ENCODE results near the gene TFPI. TPM values are rescaled to one million over a fixed set of nuclear protein-coding genes. Genes with fewer than 3 reads are reported as not detected.
"Not testable (repeated sequence)": the region's sequence is repeated elsewhere in the genome, so short reads cannot be mapped to it uniquely, and the experiment has no call there.

The TFPI gene
- total RNA-seq, 2 donors from 2014 or later, result 33.0 to 34.3 TPM

DNA sequence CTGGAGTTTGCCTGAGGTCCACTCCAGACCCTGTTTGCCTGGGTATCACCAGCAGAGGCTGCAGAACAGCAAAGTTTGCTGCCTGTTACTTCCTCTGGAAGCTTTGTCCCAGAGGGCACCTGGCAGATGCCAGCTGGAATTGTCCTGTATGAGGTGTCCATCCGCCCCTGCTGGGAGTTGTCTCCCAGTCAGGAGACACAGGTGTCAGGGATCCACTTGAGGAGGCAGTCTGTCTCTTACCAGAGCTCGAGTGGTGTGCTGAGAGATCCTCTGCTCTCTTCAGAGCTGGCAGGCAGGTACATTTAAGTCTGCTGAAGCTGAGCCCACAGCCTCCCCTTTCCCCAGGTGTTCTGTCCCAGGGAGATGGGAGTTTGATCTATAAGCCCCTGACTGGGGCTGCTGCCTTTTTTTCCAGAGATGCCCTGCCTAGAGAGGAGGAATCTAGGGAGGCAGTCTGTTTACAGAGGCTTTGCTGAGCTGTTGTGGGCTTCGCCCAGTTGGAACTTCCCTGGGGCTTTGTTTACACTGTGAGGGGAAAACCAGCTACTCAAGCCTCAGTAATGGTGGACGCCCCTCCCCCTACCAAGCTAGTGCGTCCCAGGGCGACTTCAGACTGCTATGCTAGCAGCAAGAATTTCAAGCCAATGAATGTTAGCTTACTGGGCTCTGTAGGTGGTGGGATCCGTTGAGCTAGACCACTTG, 34.7 kb downstream of the TFPI start:
- Histone ChIP-seq H3K36me3 (ENCODE audit: control insufficient read depth, insufficient read depth, low read length) (no peaks in the 10 kb centered on the region), H3K9ac (ENCODE audit: extremely low read depth, low read length, poor library complexity, severe bottlenecking) (no peak overlapping the region), H3K4me3 (ENCODE audit: low read length) (peak overlapping the region; percentile 49), H3K27me3 (ENCODE audit: control insufficient read depth, insufficient read depth, low read length, poor library complexity, severe bottlenecking) (no peaks in the 10 kb centered on the region), H3K4me1 (ENCODE audit: control insufficient read depth, insufficient read depth, low read length) (peaks cover 5% of the 10 kb centered on the region), H3K27ac (ENCODE audit: low read depth, low read length) (no peak overlapping the region), H3K9me3 (ENCODE audit: control insufficient read depth, low read length) (peaks cover 24% of the 10 kb centered on the region)
- peaks cover 47% of the 10 kb centered on the region for H3K36me3 Mint-ChIP-seq (ENCODE audit: low read depth)
- peaks cover 9% of the 10 kb centered on the region for H3K4me1 Mint-ChIP-seq
- peak; percentile 83 for DNase-seq
- peak overlapping the region; percentile 25 for H3K4me3 Mint-ChIP-seq
- TF ChIP-seq, protein P1, sequence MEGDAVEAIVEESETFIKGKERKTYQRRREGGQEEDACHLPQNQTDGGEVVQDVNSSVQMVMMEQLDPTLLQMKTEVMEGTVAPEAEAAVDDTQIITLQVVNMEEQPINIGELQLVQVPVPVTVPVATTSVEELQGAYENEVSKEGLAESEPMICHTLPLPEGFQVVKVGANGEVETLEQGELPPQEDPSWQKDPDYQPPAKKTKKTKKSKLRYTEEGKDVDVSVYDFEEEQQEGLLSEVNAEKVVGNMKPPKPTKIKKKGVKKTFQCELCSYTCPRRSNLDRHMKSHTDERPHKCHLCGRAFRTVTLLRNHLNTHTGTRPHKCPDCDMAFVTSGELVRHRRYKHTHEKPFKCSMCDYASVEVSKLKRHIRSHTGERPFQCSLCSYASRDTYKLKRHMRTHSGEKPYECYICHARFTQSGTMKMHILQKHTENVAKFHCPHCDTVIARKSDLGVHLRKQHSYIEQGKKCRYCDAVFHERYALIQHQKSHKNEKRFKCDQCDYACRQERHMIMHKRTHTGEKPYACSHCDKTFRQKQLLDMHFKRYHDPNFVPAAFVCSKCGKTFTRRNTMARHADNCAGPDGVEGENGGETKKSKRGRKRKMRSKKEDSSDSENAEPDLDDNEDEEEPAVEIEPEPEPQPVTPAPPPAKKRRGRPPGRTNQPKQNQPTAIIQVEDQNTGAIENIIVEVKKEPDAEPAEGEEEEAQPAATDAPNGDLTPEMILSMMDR (conservative IDR thresholded peaks at IDR 0.05), result no peak
- H3K9me3 Mint-ChIP-seq, result peaks cover 47% of the 10 kb centered on the region
- no peaks in the 10 kb centered on the region for H3K27me3 Mint-ChIP-seq (ENCODE audit: insufficient read depth)
- H3K27ac Mint-ChIP-seq, result peak overlapping the region; percentile 88
- WGBS, 2 experiments (ENCODE audit: insufficient coverage in 1 of 2, insufficient read length in 1 of 2), result 56 to 65% methylated on average over 6 to 7 of the region's 7 CpGs

DNA sequence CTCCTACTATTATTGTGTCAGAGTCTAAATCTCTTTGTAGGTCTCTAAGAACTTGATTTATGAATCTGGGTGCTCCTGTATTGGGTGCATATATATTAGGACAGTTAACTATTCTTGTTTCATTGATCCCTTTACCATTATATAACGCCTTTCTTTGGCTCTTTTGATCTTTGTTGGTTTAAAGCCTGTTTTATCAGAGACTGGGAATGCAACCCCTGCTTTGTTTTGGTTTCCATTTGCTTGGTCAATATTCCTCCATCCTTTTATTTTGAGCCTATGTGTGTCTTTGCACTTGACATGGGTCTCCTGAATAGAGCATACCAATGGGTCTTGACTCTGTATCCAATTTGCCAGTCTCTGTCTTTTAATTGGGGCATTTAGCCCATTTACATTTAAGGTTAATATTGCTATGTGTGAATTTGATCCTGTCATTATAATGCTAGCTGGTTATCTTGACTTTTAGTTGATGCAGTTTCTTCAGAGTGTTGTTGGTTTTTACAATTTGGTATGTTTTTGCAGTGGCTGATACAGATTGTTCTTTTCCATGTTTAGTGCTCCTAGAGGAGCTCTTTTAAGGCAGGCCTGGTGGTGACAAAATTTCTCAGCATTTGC, 36.4 kb downstream of the TFPI start:
- not testable (repeated sequence) for H3K4me3 ChIP-seq (ENCODE audit: low read length); H3K27ac Mint-ChIP-seq; DNase-seq; H3K9ac ChIP-seq (ENCODE audit: extremely low read depth, low read length, poor library complexity, severe bottlenecking); H3K27me3 Mint-ChIP-seq (ENCODE audit: insufficient read depth); H3K27me3 ChIP-seq (ENCODE audit: control insufficient read depth, insufficient read depth, low read length, poor library complexity, severe bottlenecking); H3K27ac ChIP-seq (ENCODE audit: low read depth, low read length); H3K4me3 Mint-ChIP-seq; H3K36me3 ChIP-seq (ENCODE audit: control insufficient read depth, insufficient read depth, low read length); H3K4me1 ChIP-seq (ENCODE audit: control insufficient read depth, insufficient read depth, low read length)
- WGBS, 2 experiments (ENCODE audit: insufficient coverage in 1 of 2, insufficient read length in 1 of 2), result 94% methylated on average over 1 of the region's 1 CpG; no CpG with 5 or more reads in 1 of the 2 experiments
- peaks cover 24% of the 10 kb centered on the region for H3K9me3 ChIP-seq (ENCODE audit: control insufficient read depth, low read length)
- H3K36me3 Mint-ChIP-seq (ENCODE audit: low read depth), result peaks cover 47% of the 10 kb centered on the region
- H3K9me3 Mint-ChIP-seq, result peaks cover 47% of the 10 kb centered on the region
- H3K4me1 Mint-ChIP-seq, result peaks cover 12% of the 10 kb centered on the region

- H3K4me1 Mint-ChIP-seq, result peaks cover 18% of the 10 kb centered on the region
- peaks cover 42% of the 10 kb centered on the region for H3K9me3 Mint-ChIP-seq
- not testable (repeated sequence) for H3K27me3 ChIP-seq (ENCODE audit: control insufficient read depth, insufficient read depth, low read length, poor library complexity, severe bottlenecking); DNase-seq; H3K4me3 Mint-ChIP-seq; H3K27ac Mint-ChIP-seq; H3K9ac ChIP-seq (ENCODE audit: extremely low read depth, low read length, poor library complexity, severe bottlenecking); H3K36me3 ChIP-seq (ENCODE audit: control insufficient read depth, insufficient read depth, low read length); H3K27me3 Mint-ChIP-seq (ENCODE audit: insufficient read depth); H3K4me3 ChIP-seq (ENCODE audit: low read length); H3K4me1 ChIP-seq (ENCODE audit: control insufficient read depth, insufficient read depth, low read length); H3K27ac ChIP-seq (ENCODE audit: low read depth, low read length)
- peaks cover 24% of the 10 kb centered on the region for H3K9me3 ChIP-seq (ENCODE audit: control insufficient read depth, low read length)
- WGBS, 2 experiments (ENCODE audit: insufficient coverage in 1 of 2, insufficient read length in 1 of 2), result 91 to 93% methylated on average over 12 to 15 of the region's 15 CpGs
- H3K36me3 Mint-ChIP-seq (ENCODE audit: low read depth), result peaks cover 42% of the 10 kb centered on the region
Observed at GRCh38 chr2:187516630-187517510, 37.4 kb downstream of the TFPI start.
